MG63 (cell line): Measurements from ENCODE around the gene HLCS. TPM values are rescaled to one million over a fixed set of nuclear protein-coding genes. Genes with fewer than 3 reads are reported as not detected.

Source experiments
- DNase-seq: peaks from one replicate; pipeline ENCODE4 v3.0.0-alpha.2; 2020
- H3K27me3 ChIP-seq: fragments of 250-450 bp; sonication (Bioruptor Pico); 2 replicates; pipeline ENCODE4 v1.5.1; 2020; ENCODE audit warnings: mild to moderate bottlenecking, moderate library complexity
- H3K36me3 ChIP-seq: fragments of 250-450 bp; sonication (Bioruptor Pico); 2 replicates; pipeline ENCODE4 v1.5.1; 2020; ENCODE audit warnings: mild to moderate bottlenecking, moderate library complexity
- H3K4me3 ChIP-seq: fragments of 250-450 bp; sonication (Bioruptor Pico); 2 replicates; pipeline ENCODE4 v1.5.1; 2020; ENCODE audit warnings: mild to moderate bottlenecking, moderate library complexity
- H3K9me3 ChIP-seq: fragments of 250-450 bp; sonication (Bioruptor Pico); 2 replicates; pipeline ENCODE4 v1.5.1; 2020; ENCODE audit warnings: mild to moderate bottlenecking, moderate library complexity
- total RNA-seq: library from RNA; depleted of rRNA; stranded (reverse); fragments of >200 nt; shearing (Covaris generic); gene quantifications from 2 replicates; pipeline ENCODE4 v1.2.3, GENCODE V29; 2014; ENCODE audit warnings: low replicate concordance

Gene HLCS
- total RNA-seq, 1 experiment from 2014 or later = 5.2 TPM

GRCh38 chr21:36883532-36884486 lies 82.7 kb downstream of the HLCS start:
- DNase-seq = no peak
- no peak overlapping the region for H3K4me3 ChIP-seq
- no peaks in the 10 kb centered on the region for H3K27me3 ChIP-seq
- H3K9me3 ChIP-seq = peaks cover 5% of the 10 kb centered on the region
- peaks cover 10% of the 10 kb centered on the region for H3K36me3 ChIP-seq

GRCh38 chr21:36882776-36883175 lies 83.7 kb downstream of the HLCS start:
- DNase-seq = no peak

GRCh38 chr21:36881228-36881627 lies 85.2 kb downstream of the HLCS start:
- H3K36me3 ChIP-seq = peaks cover 11% of the 10 kb centered on the region
- no peaks in the 10 kb centered on the region for H3K27me3 ChIP-seq

More at GRCh38 chr21:36882776-36883175, 83.7 kb downstream of the HLCS start:
- no peaks in the 10 kb centered on the region for H3K27me3 ChIP-seq
- peaks cover 10% of the 10 kb centered on the region for H3K36me3 ChIP-seq
- peaks cover 15% of the 10 kb centered on the region for H3K9me3 ChIP-seq
- H3K4me3 ChIP-seq = no peak overlapping the region

GRCh38 chr21:36879827-36880226 lies 86.6 kb downstream of the HLCS start:
- Histone ChIP-seq H3K9me3 (peaks cover 21% of the 10 kb centered on the region), H3K4me3 (no peak overlapping the region), H3K36me3 (peaks cover 9% of the 10 kb centered on the region), H3K27me3 (no peaks in the 10 kb centered on the region)
- DNase-seq = no peak

More at GRCh38 chr21:36881228-36881627, 85.2 kb downstream of the HLCS start:
- H3K4me3 ChIP-seq = no peak overlapping the region
- peak; percentile 77 for DNase-seq
- peaks cover 21% of the 10 kb centered on the region for H3K9me3 ChIP-seq

GRCh38 chr21:36877741-36878140 lies 88.7 kb downstream of the HLCS start:
- Histone ChIP-seq H3K27me3 (no peaks in the 10 kb centered on the region), H3K36me3 (peaks cover 4% of the 10 kb centered on the region; the same call in 1 of the 2 replicates)

GRCh38 chr21:36874665-36875064 lies 91.8 kb downstream of the HLCS start:
- H3K36me3 ChIP-seq = peaks cover 4% of the 10 kb centered on the region; the same call in 1 of the 2 replicates
- no peaks in the 10 kb centered on the region for H3K27me3 ChIP-seq
- H3K4me3 ChIP-seq = no peak overlapping the region
- peaks cover 16% of the 10 kb centered on the region for H3K9me3 ChIP-seq
- no peak for DNase-seq

More at GRCh38 chr21:36877741-36878140, 88.7 kb downstream of the HLCS start:
- H3K4me3 ChIP-seq = no peak overlapping the region
- peaks cover 16% of the 10 kb centered on the region for H3K9me3 ChIP-seq
- DNase-seq = no peak

GRCh38 chr21:36873513-36873912 lies 93.0 kb downstream of the HLCS start:
- no peak for DNase-seq
- Histone ChIP-seq H3K36me3 (peaks cover 4% of the 10 kb centered on the region; the same call in 1 of the 2 replicates), H3K9me3 (peaks cover 13% of the 10 kb centered on the region), H3K4me3 (no peak overlapping the region), H3K27me3 (no peaks in the 10 kb centered on the region)

GRCh38 chr21:36867291-36867905 lies 99.1 kb downstream of the HLCS start:
- Histone ChIP-seq H3K4me3 (no peak overlapping the region), H3K36me3 (no peaks in the 10 kb centered on the region), H3K27me3 (no peaks in the 10 kb centered on the region), H3K9me3 (no peaks in the 10 kb centered on the region)
- no peak for DNase-seq

- Histone ChIP-seq H3K27me3 (no peaks in the 10 kb centered on the region), H3K9me3 (no peaks in the 10 kb centered on the region), H3K36me3 (peaks cover 8% of the 10 kb centered on the region; the same call in 1 of the 2 replicates), H3K4me3 (no peak overlapping the region)
- no peak for DNase-seq
These were observed 100.0 kb downstream of the HLCS start for GRCh38 chr21:36866419-36866818.

GRCh38 chr21:36864974-36865373 lies 101.5 kb downstream of the HLCS start:
- DNase-seq = no peak
- no peaks in the 10 kb centered on the region for H3K27me3 ChIP-seq
- H3K9me3 ChIP-seq = no peaks in the 10 kb centered on the region
- H3K4me3 ChIP-seq = no peak overlapping the region
- peaks cover 10% of the 10 kb centered on the region; the same call in 1 of the 2 replicates for H3K36me3 ChIP-seq

- peaks cover 10% of the 10 kb centered on the region; the same call in 1 of the 2 replicates for H3K36me3 ChIP-seq
- no peaks in the 10 kb centered on the region for H3K27me3 ChIP-seq
- H3K9me3 ChIP-seq = no peaks in the 10 kb centered on the region
- no peak overlapping the region for H3K4me3 ChIP-seq
- no peak for DNase-seq
These were observed 103.2 kb downstream of the HLCS start for GRCh38 chr21:36863260-36863659.

GRCh38 chr21:36861595-36862323 lies 104.7 kb downstream of the HLCS start:
- no peaks in the 10 kb centered on the region for H3K9me3 ChIP-seq
- H3K27me3 ChIP-seq = no peaks in the 10 kb centered on the region
- no peak overlapping the region for H3K4me3 ChIP-seq
- no peak for DNase-seq
- H3K36me3 ChIP-seq = peaks cover 10% of the 10 kb centered on the region

- no peaks in the 10 kb centered on the region for H3K27me3 ChIP-seq
- H3K4me3 ChIP-seq = no peak overlapping the region
- DNase-seq = no peak
- H3K36me3 ChIP-seq = peaks cover 10% of the 10 kb centered on the region
- H3K9me3 ChIP-seq = no peaks in the 10 kb centered on the region
These were observed 105.5 kb downstream of the HLCS start for GRCh38 chr21:36860736-36861594.

GRCh38 chr21:36859744-36860501 lies 106.5 kb downstream of the HLCS start:
- Histone ChIP-seq H3K9me3 (no peaks in the 10 kb centered on the region), H3K36me3 (peaks cover 10% of the 10 kb centered on the region), H3K27me3 (no peaks in the 10 kb centered on the region), H3K4me3 (no peak overlapping the region)
- peak; percentile 82 for DNase-seq

GRCh38 chr21:36858320-36858957 lies 108.0 kb downstream of the HLCS start:
- no peak for DNase-seq
- Histone ChIP-seq H3K36me3 (peaks cover 10% of the 10 kb centered on the region), H3K27me3 (no peaks in the 10 kb centered on the region), H3K4me3 (no peak overlapping the region), H3K9me3 (no peaks in the 10 kb centered on the region)
